ENCODE measurements around the gene DSTYK. TPM values are rescaled to one million over a fixed set of nuclear protein-coding genes. Genes with fewer than 3 reads are reported as not detected.

The DSTYK gene
- polyA plus RNA-seq, 1 of the 3 experiments (the other 2 are of a cell fraction) = 4.4 TPM

DNA sequence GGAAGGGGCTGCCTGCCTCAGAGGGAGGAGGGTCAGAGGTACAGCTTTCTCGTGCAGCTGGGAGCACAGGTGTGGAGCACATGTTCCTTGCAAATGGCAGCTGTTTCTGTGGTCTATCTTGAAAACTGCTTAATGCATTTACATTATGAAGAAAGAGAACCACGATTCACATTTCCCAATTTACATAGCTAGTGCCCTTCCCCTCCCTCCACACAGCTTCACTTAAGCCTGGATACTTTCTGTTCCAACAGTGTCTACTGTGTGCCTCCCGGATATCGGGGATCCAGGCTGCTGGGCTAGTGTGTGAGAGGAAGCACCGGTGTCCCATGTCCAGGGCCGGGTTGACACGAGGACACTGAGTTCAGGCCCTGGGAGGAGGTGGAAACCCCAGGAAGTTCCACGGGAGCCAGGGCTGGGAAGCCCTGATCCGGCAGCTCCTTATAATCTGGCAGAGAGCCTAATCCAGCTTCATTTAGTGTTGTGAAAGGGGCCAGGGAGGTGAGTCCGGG is 47.9 kb upstream of the DSTYK start:
- Histone ChIP-seq H3K27me3 (ENCODE audit: insufficient read depth) (no peaks in the 10 kb centered on the region), H3K4me1 (ENCODE audit: control insufficient read depth in 1 of 2, insufficient read depth in 2 of 2, low read depth in 1 of 2, low read length in 1 of 2) (peaks cover 20 to 34% of the 10 kb centered on the region in 2 experiments; a peak in 3 of 4 replicates), H3K9me2 (no peaks in the 10 kb centered on the region), H3K4me3 (ENCODE audit: low read depth in 2 of 2, low read length in 1 of 2) (no peak overlapping the region), H3K4me2 (peak overlapping the region; percentile 36; the same call in 1 of the 2 replicates), H3K9me3 (no peaks in the 10 kb centered on the region), H4K20me1 (ENCODE audit: insufficient read depth) (no peaks in the 10 kb centered on the region), H2AFZ (ENCODE audit: low read depth) (no peak overlapping the region), H3F3A (replicated peaks; ENCODE audit: insufficient read depth) (peaks cover 11% of the 10 kb centered on the region), H3K9ac (no peak overlapping the region), H3K79me2 (ENCODE audit: insufficient read depth) (no peaks in the 10 kb centered on the region), H3K27ac (ENCODE audit: low read depth in 2 of 2, low read length in 1 of 2) (peak overlapping the region in 1 of 2 experiments; percentile 64; a peak in 1 of 4 replicates), H3K36me3 (replicated peaks in 1 of 2; ENCODE audit: control insufficient read depth in 1 of 2, insufficient read depth in 2 of 2, low read length in 1 of 2) (no peaks in the 10 kb centered on the region)
- no peak for DNase-seq
- ChIA-PET POLR2A (no interaction called here), CTCF (interaction anchor here (0.7 to 38.3 kb wide), 10 partner anchors 14 to 453 kb away, joined by 3 to 1368 read pairs (median 52); partner anchors contain the start of genes NUAK2 and TMCC2)
- WGBS (ENCODE audit: low lambda C conversion rate) = 83% methylated on average over 10 of the region's 10 CpGs
- no peak for TF ChIP-seq SIN3A (IDR thresholded peaks at IDR 0.05; ENCODE audit: borderline replicate concordance, low read depth, low read length)
- no peak for TF ChIP-seq NRF1 (IDR thresholded peaks at IDR 0.05; ENCODE audit: low read depth, low read length)
- TF ChIP-seq RCOR1 (IDR thresholded peaks at IDR 0.05; ENCODE audit: low read length) = no peak
- TF ChIP-seq ELF1 (IDR thresholded peaks at IDR 0.05) = no peak
- TF ChIP-seq, protein P1, sequence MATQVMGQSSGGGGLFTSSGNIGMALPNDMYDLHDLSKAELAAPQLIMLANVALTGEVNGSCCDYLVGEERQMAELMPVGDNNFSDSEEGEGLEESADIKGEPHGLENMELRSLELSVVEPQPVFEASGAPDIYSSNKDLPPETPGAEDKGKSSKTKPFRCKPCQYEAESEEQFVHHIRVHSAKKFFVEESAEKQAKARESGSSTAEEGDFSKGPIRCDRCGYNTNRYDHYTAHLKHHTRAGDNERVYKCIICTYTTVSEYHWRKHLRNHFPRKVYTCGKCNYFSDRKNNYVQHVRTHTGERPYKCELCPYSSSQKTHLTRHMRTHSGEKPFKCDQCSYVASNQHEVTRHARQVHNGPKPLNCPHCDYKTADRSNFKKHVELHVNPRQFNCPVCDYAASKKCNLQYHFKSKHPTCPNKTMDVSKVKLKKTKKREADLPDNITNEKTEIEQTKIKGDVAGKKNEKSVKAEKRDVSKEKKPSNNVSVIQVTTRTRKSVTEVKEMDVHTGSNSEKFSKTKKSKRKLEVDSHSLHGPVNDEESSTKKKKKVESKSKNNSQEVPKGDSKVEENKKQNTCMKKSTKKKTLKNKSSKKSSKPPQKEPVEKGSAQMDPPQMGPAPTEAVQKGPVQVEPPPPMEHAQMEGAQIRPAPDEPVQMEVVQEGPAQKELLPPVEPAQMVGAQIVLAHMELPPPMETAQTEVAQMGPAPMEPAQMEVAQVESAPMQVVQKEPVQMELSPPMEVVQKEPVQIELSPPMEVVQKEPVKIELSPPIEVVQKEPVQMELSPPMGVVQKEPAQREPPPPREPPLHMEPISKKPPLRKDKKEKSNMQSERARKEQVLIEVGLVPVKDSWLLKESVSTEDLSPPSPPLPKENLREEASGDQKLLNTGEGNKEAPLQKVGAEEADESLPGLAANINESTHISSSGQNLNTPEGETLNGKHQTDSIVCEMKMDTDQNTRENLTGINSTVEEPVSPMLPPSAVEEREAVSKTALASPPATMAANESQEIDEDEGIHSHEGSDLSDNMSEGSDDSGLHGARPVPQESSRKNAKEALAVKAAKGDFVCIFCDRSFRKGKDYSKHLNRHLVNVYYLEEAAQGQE (IDR thresholded peaks at IDR 0.05; ENCODE audit: low read depth, low read length) = no peak
- TF ChIP-seq JUND (IDR thresholded peaks at IDR 0.05) = no peak
- no peak for TF ChIP-seq CHD2 (IDR thresholded peaks at IDR 0.05; ENCODE audit: low read length, partially characterized antibody)
- TF ChIP-seq, protein P2, sequence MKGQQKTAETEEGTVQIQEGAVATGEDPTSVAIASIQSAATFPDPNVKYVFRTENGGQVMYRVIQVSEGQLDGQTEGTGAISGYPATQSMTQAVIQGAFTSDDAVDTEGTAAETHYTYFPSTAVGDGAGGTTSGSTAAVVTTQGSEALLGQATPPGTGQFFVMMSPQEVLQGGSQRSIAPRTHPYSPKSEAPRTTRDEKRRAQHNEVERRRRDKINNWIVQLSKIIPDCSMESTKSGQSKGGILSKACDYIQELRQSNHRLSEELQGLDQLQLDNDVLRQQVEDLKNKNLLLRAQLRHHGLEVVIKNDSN (IDR thresholded peaks at IDR 0.05; ENCODE audit: borderline replicate concordance, low read depth) = no peak
- TF ChIP-seq, protein P3, sequence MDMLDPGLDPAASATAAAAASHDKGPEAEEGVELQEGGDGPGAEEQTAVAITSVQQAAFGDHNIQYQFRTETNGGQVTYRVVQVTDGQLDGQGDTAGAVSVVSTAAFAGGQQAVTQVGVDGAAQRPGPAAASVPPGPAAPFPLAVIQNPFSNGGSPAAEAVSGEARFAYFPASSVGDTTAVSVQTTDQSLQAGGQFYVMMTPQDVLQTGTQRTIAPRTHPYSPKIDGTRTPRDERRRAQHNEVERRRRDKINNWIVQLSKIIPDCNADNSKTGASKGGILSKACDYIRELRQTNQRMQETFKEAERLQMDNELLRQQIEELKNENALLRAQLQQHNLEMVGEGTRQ (IDR thresholded peaks at IDR 0.05; ENCODE audit: borderline replicate concordance, low read depth, low read length) = no peak
- TF ChIP-seq TEAD4 (IDR thresholded peaks at IDR 0.05; ENCODE audit: borderline replicate concordance, insufficient read depth) = no peak
- TF ChIP-seq FOSL2 (IDR thresholded peaks at IDR 0.05; ENCODE audit: borderline replicate concordance, low read depth) = no peak
- TF ChIP-seq, protein P4, sequence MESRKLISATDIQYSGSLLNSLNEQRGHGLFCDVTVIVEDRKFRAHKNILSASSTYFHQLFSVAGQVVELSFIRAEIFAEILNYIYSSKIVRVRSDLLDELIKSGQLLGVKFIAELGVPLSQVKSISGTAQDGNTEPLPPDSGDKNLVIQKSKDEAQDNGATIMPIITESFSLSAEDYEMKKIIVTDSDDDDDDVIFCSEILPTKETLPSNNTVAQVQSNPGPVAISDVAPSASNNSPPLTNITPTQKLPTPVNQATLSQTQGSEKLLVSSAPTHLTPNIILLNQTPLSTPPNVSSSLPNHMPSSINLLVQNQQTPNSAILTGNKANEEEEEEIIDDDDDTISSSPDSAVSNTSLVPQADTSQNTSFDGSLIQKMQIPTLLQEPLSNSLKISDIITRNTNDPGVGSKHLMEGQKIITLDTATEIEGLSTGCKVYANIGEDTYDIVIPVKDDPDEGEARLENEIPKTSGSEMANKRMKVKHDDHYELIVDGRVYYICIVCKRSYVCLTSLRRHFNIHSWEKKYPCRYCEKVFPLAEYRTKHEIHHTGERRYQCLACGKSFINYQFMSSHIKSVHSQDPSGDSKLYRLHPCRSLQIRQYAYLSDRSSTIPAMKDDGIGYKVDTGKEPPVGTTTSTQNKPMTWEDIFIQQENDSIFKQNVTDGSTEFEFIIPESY (IDR thresholded peaks at IDR 0.05; ENCODE audit: borderline replicate concordance, low read depth) = no peak
- no peak for TF ChIP-seq YY1 (IDR thresholded peaks at IDR 0.05; ENCODE audit: low read depth)
- no peak for TF ChIP-seq EP300 (IDR thresholded peaks at IDR 0.05; ENCODE audit: borderline replicate concordance in 1 of 2, low read depth in 1 of 2, low read length in 1 of 2)
- no peak for TF ChIP-seq RXRA (IDR thresholded peaks at IDR 0.05; ENCODE audit: borderline replicate concordance, low read depth)
- no peak for TF ChIP-seq GABPA (IDR thresholded peaks at IDR 0.05; ENCODE audit: low read depth)
- TF ChIP-seq RAD21 (IDR thresholded peaks at IDR 0.05; ENCODE audit: low read length) = no peak
- no peak for TF ChIP-seq MXI1 (IDR thresholded peaks at IDR 0.05; ENCODE audit: low read depth, low read length)

Measured in SK-N-SH (cell line).